ENCODE results near the gene SINHCAF.
"Not testable (repeated sequence)": the region's sequence is repeated elsewhere in the genome, so short reads cannot be mapped to it uniquely, and the experiment has no call there.

SINHCAF gene

GRCh38 chr12:31261744-31262143 is 64.2 kb downstream of the SINHCAF start:
- no peak for DNase-seq (ENCODE audit: low read depth)

- no peak for DNase-seq (ENCODE audit: low read depth)
These were observed 65.1 kb downstream of the SINHCAF start for GRCh38 chr12:31260840-31261239.

- peak; percentile 19 for DNase-seq (ENCODE audit: low read depth)
These were observed 66.6 kb downstream of the SINHCAF start for GRCh38 chr12:31259136-31259886.

GRCh38 chr12:31257784-31258183 is 68.2 kb downstream of the SINHCAF start:
- DNase-seq (ENCODE audit: low read depth), result no peak

GRCh38 chr12:31251707-31252611 is 74.0 kb downstream of the SINHCAF start:
- DNase-seq (ENCODE audit: low read depth), result not testable (repeated sequence)

GRCh38 chr12:31250179-31250578 is 75.8 kb downstream of the SINHCAF start:
- no peak for DNase-seq (ENCODE audit: low read depth)

GRCh38 chr12:31249356-31249755 is 76.6 kb downstream of the SINHCAF start:
- no peak for DNase-seq (ENCODE audit: low read depth)

GRCh38 chr12:31248815-31249214 is 77.1 kb downstream of the SINHCAF start:
- no peak for DNase-seq (ENCODE audit: low read depth)

GRCh38 chr12:31248337-31248736 is 77.6 kb downstream of the SINHCAF start:
- no peak for DNase-seq (ENCODE audit: low read depth)

- peak; percentile 43 for DNase-seq (ENCODE audit: low read depth)
These were observed 79.5 kb downstream of the SINHCAF start for GRCh38 chr12:31246470-31246850.

- peak; percentile 4 for DNase-seq (ENCODE audit: low read depth)
These were observed 80.0 kb downstream of the SINHCAF start for GRCh38 chr12:31245822-31246469.

GRCh38 chr12:31242418-31242817 is 83.5 kb downstream of the SINHCAF start:
- DNase-seq (ENCODE audit: low read depth), result not testable (repeated sequence)

GRCh38 chr12:31238764-31239387 is 87.1 kb downstream of the SINHCAF start:
- DNase-seq (ENCODE audit: low read depth), result peak; percentile 59

- DNase-seq (ENCODE audit: low read depth), result not testable (repeated sequence)
These were observed 87.6 kb downstream of the SINHCAF start for GRCh38 chr12:31238333-31238732.

GRCh38 chr12:31236998-31237637 is 88.8 kb downstream of the SINHCAF start:
- no peak for DNase-seq (ENCODE audit: low read depth)

GRCh38 chr12:31235868-31236395 is 90.0 kb downstream of the SINHCAF start:
- DNase-seq (ENCODE audit: low read depth), result no peak

GRCh38 chr12:31234955-31235867 is 90.7 kb downstream of the SINHCAF start:
- DNase-seq (ENCODE audit: low read depth), result peak; percentile 51

- no peak for DNase-seq (ENCODE audit: low read depth)
These were observed 91.7 kb downstream of the SINHCAF start for GRCh38 chr12:31234053-31234840.

- no peak for DNase-seq (ENCODE audit: low read depth)
These were observed 92.8 kb downstream of the SINHCAF start for GRCh38 chr12:31233061-31233730.
